ENCODE measurements around the gene SRSF10.
"Not testable (repeated sequence)": the region's sequence is repeated elsewhere in the genome, so short reads cannot be mapped to it uniquely, and the experiment has no call there.

Gene SRSF10

GRCh38 chr1:23959461-23960290 lies 20.5 kb downstream of the SRSF10 start, which contains the start of gene PNRC2:
Gene PNRC2, plus strand, starts transcription at chr1:23959828. Its CDS starts 1,630 bp downstream, at chr1:23961458.
- H3K4me3 ChIP-seq (ENCODE audit: low read length, poor library complexity, severe bottlenecking) = peak within 1 kb of the TSS; percentile 96
- H3K9me3 ChIP-seq (ENCODE audit: insufficient read depth, low read depth, low read length) = no peaks in the 10 kb centered on the region
- H3K9ac ChIP-seq (ENCODE audit: low read depth, low read length, poor library complexity, severe bottlenecking) = peak within 1 kb of the TSS; percentile 100
- H4K20me1 ChIP-seq (ENCODE audit: insufficient read depth, low read length, poor library complexity, severe bottlenecking) = peaks cover 30% of the 10 kb centered on the region
- TF ChIP-seq, protein P1, sequence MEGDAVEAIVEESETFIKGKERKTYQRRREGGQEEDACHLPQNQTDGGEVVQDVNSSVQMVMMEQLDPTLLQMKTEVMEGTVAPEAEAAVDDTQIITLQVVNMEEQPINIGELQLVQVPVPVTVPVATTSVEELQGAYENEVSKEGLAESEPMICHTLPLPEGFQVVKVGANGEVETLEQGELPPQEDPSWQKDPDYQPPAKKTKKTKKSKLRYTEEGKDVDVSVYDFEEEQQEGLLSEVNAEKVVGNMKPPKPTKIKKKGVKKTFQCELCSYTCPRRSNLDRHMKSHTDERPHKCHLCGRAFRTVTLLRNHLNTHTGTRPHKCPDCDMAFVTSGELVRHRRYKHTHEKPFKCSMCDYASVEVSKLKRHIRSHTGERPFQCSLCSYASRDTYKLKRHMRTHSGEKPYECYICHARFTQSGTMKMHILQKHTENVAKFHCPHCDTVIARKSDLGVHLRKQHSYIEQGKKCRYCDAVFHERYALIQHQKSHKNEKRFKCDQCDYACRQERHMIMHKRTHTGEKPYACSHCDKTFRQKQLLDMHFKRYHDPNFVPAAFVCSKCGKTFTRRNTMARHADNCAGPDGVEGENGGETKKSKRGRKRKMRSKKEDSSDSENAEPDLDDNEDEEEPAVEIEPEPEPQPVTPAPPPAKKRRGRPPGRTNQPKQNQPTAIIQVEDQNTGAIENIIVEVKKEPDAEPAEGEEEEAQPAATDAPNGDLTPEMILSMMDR (conservative IDR thresholded peaks at IDR 0.05; ENCODE audit: low read length) = no peak
- no peak for TF ChIP-seq EZH2phosphoT487 (IDR thresholded peaks at IDR 0.05; ENCODE audit: borderline replicate concordance)
- H3F3A ChIP-seq (ENCODE audit: low read depth) = no peaks in the 10 kb centered on the region; the same call in 1 of the 2 replicates
- H3K27me3 ChIP-seq (ENCODE audit: insufficient read depth, low read length, poor library complexity, severe bottlenecking) = no peaks in the 10 kb centered on the region
- peaks cover 26% of the 10 kb centered on the region; the same call in 1 of the 2 replicates for H3K36me3 ChIP-seq (ENCODE audit: insufficient read depth, low read length)
- H3K4me1 ChIP-seq (ENCODE audit: insufficient read depth, low read length, poor library complexity, severe bottlenecking) = peaks cover 17% of the 10 kb centered on the region
- peak within 1 kb of the TSS; percentile 76 for H3K4me2 ChIP-seq (ENCODE audit: low read depth, low read length, poor library complexity, severe bottlenecking)
- peak within 1 kb of the TSS; percentile 81 for H2AFZ ChIP-seq (ENCODE audit: low read length)
- peaks cover 46% of the 10 kb centered on the region for H3K79me2 ChIP-seq (ENCODE audit: insufficient read depth, low read length)
- H3K9me2 ChIP-seq (replicated peaks; ENCODE audit: low read depth, low read length) = no peaks in the 10 kb centered on the region

- H3K36me3 ChIP-seq (ENCODE audit: insufficient read depth, low read length) = peaks cover 19% of the 10 kb centered on the region; the same call in 1 of the 2 replicates
- peak overlapping the region; percentile 76 for H3K4me2 ChIP-seq (ENCODE audit: low read depth, low read length, poor library complexity, severe bottlenecking)
- H3F3A ChIP-seq (ENCODE audit: low read depth) = no peaks in the 10 kb centered on the region; the same call in 1 of the 2 replicates
- H3K79me2 ChIP-seq (ENCODE audit: insufficient read depth, low read length) = peaks cover 39% of the 10 kb centered on the region
- H3K4me3 ChIP-seq (ENCODE audit: low read length, poor library complexity, severe bottlenecking) = peak overlapping the region; percentile 96
- H4K20me1 ChIP-seq (ENCODE audit: insufficient read depth, low read length, poor library complexity, severe bottlenecking) = peaks cover 23% of the 10 kb centered on the region
- H3K4me1 ChIP-seq (ENCODE audit: insufficient read depth, low read length, poor library complexity, severe bottlenecking) = peaks cover 19% of the 10 kb centered on the region
- no peaks in the 10 kb centered on the region for H3K9me3 ChIP-seq (ENCODE audit: insufficient read depth, low read depth, low read length)
- TF ChIP-seq, protein P1 (conservative IDR thresholded peaks at IDR 0.05; ENCODE audit: low read length) = peak; percentile 54
- no peak for TF ChIP-seq EZH2phosphoT487 (IDR thresholded peaks at IDR 0.05; ENCODE audit: borderline replicate concordance)
- no peaks in the 10 kb centered on the region for H3K27me3 ChIP-seq (ENCODE audit: insufficient read depth, low read length, poor library complexity, severe bottlenecking)
- H3K9ac ChIP-seq (ENCODE audit: low read depth, low read length, poor library complexity, severe bottlenecking) = peak overlapping the region; percentile 100
- no peaks in the 10 kb centered on the region for H3K9me2 ChIP-seq (replicated peaks; ENCODE audit: low read depth, low read length)
- peak overlapping the region; percentile 81 for H2AFZ ChIP-seq (ENCODE audit: low read length)
Observed at GRCh38 chr1:23958810-23959460, 21.2 kb downstream of the SRSF10 start.

DNA sequence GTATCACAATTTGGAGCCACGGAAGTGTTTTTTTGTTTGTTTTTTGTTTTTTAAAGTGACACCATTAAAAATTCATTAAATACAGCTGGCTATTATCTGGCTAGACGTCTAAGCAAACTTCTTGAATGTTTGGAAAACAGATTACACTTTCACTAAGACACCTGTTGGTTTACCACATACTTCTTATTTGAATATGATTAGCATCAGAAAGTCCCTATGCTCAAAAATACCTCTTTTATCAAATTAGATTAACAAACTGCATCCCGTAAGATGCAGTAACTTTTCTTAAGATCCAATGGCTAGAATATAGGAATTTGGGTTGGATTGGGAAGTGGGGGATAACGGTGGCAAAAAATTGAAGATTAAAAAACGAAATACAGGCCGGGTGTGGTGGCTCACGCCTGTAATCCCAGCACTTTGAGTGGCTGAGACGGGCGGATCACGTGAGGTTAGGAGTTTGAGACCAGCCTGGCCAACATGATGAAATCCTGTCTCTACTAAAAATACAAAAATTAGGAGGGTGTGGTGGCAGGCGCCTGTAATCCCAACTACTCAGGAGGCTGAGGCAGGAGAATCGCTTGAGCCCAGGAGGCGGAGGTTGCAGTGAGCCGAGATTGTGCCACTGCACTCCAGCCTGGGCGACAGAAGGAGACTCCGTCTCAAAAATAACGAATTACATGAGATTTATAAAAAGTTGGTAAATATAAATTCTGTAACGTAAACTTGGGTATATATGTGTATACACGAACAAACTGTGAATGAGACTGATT lies 21.9 kb downstream of the SRSF10 start:
- peak overlapping the region; percentile 76 for H3K4me2 ChIP-seq (ENCODE audit: low read depth, low read length, poor library complexity, severe bottlenecking)
- not testable (repeated sequence) for H3F3A ChIP-seq (ENCODE audit: low read depth); H3K27me3 ChIP-seq (ENCODE audit: insufficient read depth, low read length, poor library complexity, severe bottlenecking); H3K9me2 ChIP-seq (replicated peaks; ENCODE audit: low read depth, low read length); H3K9me3 ChIP-seq (ENCODE audit: insufficient read depth, low read depth, low read length); H2AFZ ChIP-seq (ENCODE audit: low read length)
- peak overlapping the region; percentile 96 for H3K4me3 ChIP-seq (ENCODE audit: low read length, poor library complexity, severe bottlenecking)
- H3K4me1 ChIP-seq (ENCODE audit: insufficient read depth, low read length, poor library complexity, severe bottlenecking) = peaks cover 19% of the 10 kb centered on the region
- H3K36me3 ChIP-seq (ENCODE audit: insufficient read depth, low read length) = peaks cover 15% of the 10 kb centered on the region; the same call in 1 of the 2 replicates
- H3K9ac ChIP-seq (ENCODE audit: low read depth, low read length, poor library complexity, severe bottlenecking) = peak overlapping the region; percentile 100
- H3K79me2 ChIP-seq (ENCODE audit: insufficient read depth, low read length) = peaks cover 33% of the 10 kb centered on the region
- H4K20me1 ChIP-seq (ENCODE audit: insufficient read depth, low read length, poor library complexity, severe bottlenecking) = peaks cover 18% of the 10 kb centered on the region

Measured in Loucy (cell line).